ENCODE measurements around the gene GABRD. TPM values are rescaled to one million over a fixed set of nuclear protein-coding genes. Genes with fewer than 3 reads are reported as not detected.

GABRD gene
- total RNA-seq, 1 donor: not detected

GRCh38 chr1:2041887-2042286 is 22.7 kb downstream of the GABRD start:
- no peak for TF ChIP-seq CTCF (IDR thresholded peaks at IDR 0.05; ENCODE audit: extremely low read depth, low read depth, low read length)
- no peaks in the 10 kb centered on the region for H4K20me1 ChIP-seq (ENCODE audit: insufficient read depth, low read length)
- no peak overlapping the region for H3K4me3 ChIP-seq (ENCODE audit: insufficient read depth, low read length)
- no peaks in the 10 kb centered on the region for H3K4me1 ChIP-seq (ENCODE audit: insufficient read depth, low read length)
- no peak overlapping the region for H3K4me2 ChIP-seq (ENCODE audit: insufficient read depth, low read length)
- no peaks in the 10 kb centered on the region for H3K79me2 ChIP-seq (ENCODE audit: insufficient read depth, low read length)
- no peaks in the 10 kb centered on the region for H3K36me3 ChIP-seq (ENCODE audit: insufficient read depth, low read length)
- no peaks in the 10 kb centered on the region for H3K9me3 ChIP-seq (ENCODE audit: low read depth, low read length)
- DNase-seq (ENCODE audit: insufficient read length, low spot score, missing footprints): no peak
- peaks cover 7% of the 10 kb centered on the region for H3K27me3 ChIP-seq (ENCODE audit: insufficient read depth, low read length)
- no peak overlapping the region for H3K27ac ChIP-seq (ENCODE audit: low read depth, low read length)
- no peak overlapping the region for H2AFZ ChIP-seq (ENCODE audit: low read length)

- peaks cover 9% of the 10 kb centered on the region for H3K27me3 ChIP-seq (ENCODE audit: insufficient read depth, low read length)
- no peak overlapping the region for H3K4me3 ChIP-seq (ENCODE audit: insufficient read depth, low read length)
- H2AFZ ChIP-seq (ENCODE audit: low read length): no peak overlapping the region
- no peak for DNase-seq (ENCODE audit: insufficient read length, low spot score, missing footprints)
- no peaks in the 10 kb centered on the region for H4K20me1 ChIP-seq (ENCODE audit: insufficient read depth, low read length)
- no peak overlapping the region for H3K4me2 ChIP-seq (ENCODE audit: insufficient read depth, low read length)
- H3K36me3 ChIP-seq (ENCODE audit: insufficient read depth, low read length): no peaks in the 10 kb centered on the region
- no peaks in the 10 kb centered on the region for H3K9me3 ChIP-seq (ENCODE audit: low read depth, low read length)
- H3K4me1 ChIP-seq (ENCODE audit: insufficient read depth, low read length): no peaks in the 10 kb centered on the region
- no peak overlapping the region for H3K27ac ChIP-seq (ENCODE audit: low read depth, low read length)
- H3K79me2 ChIP-seq (ENCODE audit: insufficient read depth, low read length): no peaks in the 10 kb centered on the region
- TF ChIP-seq CTCF (IDR thresholded peaks at IDR 0.05; ENCODE audit: extremely low read depth, low read depth, low read length): no peak
Observed at GRCh38 chr1:2042830-2043773, 24.0 kb downstream of the GABRD start.

GRCh38 chr1:2043886-2044285 is 24.7 kb downstream of the GABRD start:
- no peak for DNase-seq (ENCODE audit: insufficient read length, low spot score, missing footprints)
- H3K4me2 ChIP-seq (ENCODE audit: insufficient read depth, low read length): no peak overlapping the region
- H3K36me3 ChIP-seq (ENCODE audit: insufficient read depth, low read length): no peaks in the 10 kb centered on the region
- TF ChIP-seq CTCF (IDR thresholded peaks at IDR 0.05; ENCODE audit: extremely low read depth, low read depth, low read length): no peak
- peaks cover 15% of the 10 kb centered on the region for H3K27me3 ChIP-seq (ENCODE audit: insufficient read depth, low read length)
- no peaks in the 10 kb centered on the region for H3K9me3 ChIP-seq (ENCODE audit: low read depth, low read length)
- H3K4me1 ChIP-seq (ENCODE audit: insufficient read depth, low read length): no peaks in the 10 kb centered on the region
- H4K20me1 ChIP-seq (ENCODE audit: insufficient read depth, low read length): no peaks in the 10 kb centered on the region
- no peaks in the 10 kb centered on the region for H3K79me2 ChIP-seq (ENCODE audit: insufficient read depth, low read length)
- H3K4me3 ChIP-seq (ENCODE audit: insufficient read depth, low read length): no peak overlapping the region
- no peak overlapping the region for H3K27ac ChIP-seq (ENCODE audit: low read depth, low read length)
- H2AFZ ChIP-seq (ENCODE audit: low read length): no peak overlapping the region

GRCh38 chr1:2044510-2045319 is 25.6 kb downstream of the GABRD start:
- Histone ChIP-seq H4K20me1 (ENCODE audit: insufficient read depth, low read length) (no peaks in the 10 kb centered on the region), H2AFZ (ENCODE audit: low read length) (peak overlapping the region; percentile 65), H3K79me2 (ENCODE audit: insufficient read depth, low read length) (no peaks in the 10 kb centered on the region), H3K4me2 (ENCODE audit: insufficient read depth, low read length) (peak overlapping the region; percentile 43), H3K27ac (ENCODE audit: low read depth, low read length) (no peak overlapping the region), H3K36me3 (ENCODE audit: insufficient read depth, low read length) (no peaks in the 10 kb centered on the region), H3K9me3 (ENCODE audit: low read depth, low read length) (no peaks in the 10 kb centered on the region), H3K27me3 (ENCODE audit: insufficient read depth, low read length) (peaks cover 19% of the 10 kb centered on the region), H3K4me1 (ENCODE audit: insufficient read depth, low read length) (no peaks in the 10 kb centered on the region), H3K4me3 (ENCODE audit: insufficient read depth, low read length) (peak overlapping the region; percentile 37)
- DNase-seq (ENCODE audit: insufficient read length, low spot score, missing footprints): peak; percentile 100
- peak; percentile 54 for TF ChIP-seq CTCF (IDR thresholded peaks at IDR 0.05; ENCODE audit: extremely low read depth, low read depth, low read length)

Measured in osteoblast (primary cell).